NCI-H2107 treated with DMSO at 0.1 percent for 48 hours (cell line): ENCODE data around the gene CHST9.

Experiments
- DNase-seq: peaks from one replicate; lab custom pipeline; 2025; ENCODE audit not compliant: unreplicated experiment; lab: John Stamatoyannopoulos, UW

CHST9 gene

GRCh38 chr18:26869640-26870039 is 315.5 kb downstream of the CHST9 start:
- no peak for DNase-seq

GRCh38 chr18:26868968-26869586 is 316.0 kb downstream of the CHST9 start:
- no peak for DNase-seq

- no peak for DNase-seq
Observed at GRCh38 chr18:26867471-26867870, 317.6 kb downstream of the CHST9 start.

GRCh38 chr18:26865557-26865956 is 319.6 kb downstream of the CHST9 start, which contains the start of gene AQP4:
AQP4 (minus strand) TSS chr18:26865707; CDS start chr18:26865689, 18 bp downstream.
- DNase-seq = peak; percentile 2

DNA sequence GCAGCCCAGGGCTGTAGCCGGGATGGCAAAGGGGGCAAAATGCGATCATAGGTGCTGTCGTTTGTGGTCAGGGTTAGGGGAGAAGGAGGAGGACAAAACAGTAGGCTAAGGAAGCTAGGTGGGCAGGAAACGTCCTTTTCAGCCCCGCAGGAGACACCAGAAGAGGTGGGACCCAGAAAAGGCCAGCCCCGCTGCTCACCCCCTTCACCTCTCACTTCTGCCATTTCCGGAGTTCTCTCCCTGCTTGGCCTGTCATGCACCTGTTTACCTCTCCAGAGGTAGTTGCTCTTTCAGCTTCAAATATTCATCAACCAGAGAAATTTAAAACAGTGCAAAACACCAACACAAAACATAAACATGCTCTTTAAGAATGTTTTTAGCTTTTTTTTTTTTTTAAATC is 320.4 kb downstream of the CHST9 start:
- DNase-seq = no peak

DNA sequence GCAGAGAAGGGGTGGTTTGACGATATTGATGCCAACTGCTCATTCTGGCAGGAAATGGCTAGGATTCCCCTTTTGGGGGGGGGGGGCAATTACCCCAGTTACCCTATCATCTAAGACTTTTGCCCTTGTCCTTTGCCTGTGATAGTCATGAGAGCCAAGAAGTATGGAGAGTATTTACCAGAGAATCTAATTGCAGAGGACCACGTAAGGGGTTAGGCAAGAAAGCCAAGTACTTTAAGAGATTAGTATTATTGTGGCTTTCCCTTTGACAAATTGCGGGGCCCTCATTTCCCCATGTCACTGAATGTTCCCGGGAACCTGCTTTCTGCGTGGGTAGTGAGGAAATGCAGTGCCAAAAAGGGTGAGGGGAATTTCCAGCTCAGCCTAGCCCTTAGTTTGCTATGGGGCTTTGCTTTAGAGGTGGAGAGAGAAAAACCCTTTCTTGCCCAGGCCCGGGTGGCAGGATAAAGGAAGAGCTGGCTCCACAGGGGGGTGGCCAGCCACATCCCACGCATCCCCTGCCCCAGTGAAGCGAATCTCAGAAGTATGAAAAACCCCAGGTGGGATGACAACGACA is 321.1 kb downstream of the CHST9 start:
- DNase-seq = no peak

GRCh38 chr18:26863122-26863879 is 321.8 kb downstream of the CHST9 start:
- DNase-seq = no peak

DNA sequence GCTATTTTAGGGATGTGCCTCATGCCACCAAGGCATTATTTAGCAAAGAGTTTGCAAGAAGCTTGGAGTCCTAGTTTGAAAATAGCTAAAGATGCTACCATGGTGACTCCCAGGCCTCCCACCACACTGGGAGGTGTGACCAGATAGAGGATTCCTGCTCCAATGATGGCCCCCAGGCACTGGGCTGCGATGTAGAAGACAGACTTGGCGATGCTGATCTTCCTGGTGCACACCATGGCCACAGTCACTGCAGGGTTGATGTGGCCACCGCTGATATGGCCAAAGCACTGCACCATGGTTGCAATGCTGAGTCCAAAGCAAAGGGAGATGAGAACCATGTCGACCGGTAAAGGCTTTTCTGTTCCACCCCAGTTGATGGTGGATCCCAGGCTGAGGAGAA is 323.0 kb downstream of the CHST9 start:
- no peak for DNase-seq
